Neural cell (in vitro differentiated cells): ENCODE data around the gene MSL2.

Source experiments
- CTCF ChIP-seq: fragments of 450-650 bp; IDR thresholded peaks from 2 replicates; pipeline ENCODE4 v1.5.1; 2014; ENCODE audit warnings: antibody characterized with exemption, mild to moderate bottlenecking, moderate library complexity; ENCODE audit not compliant: poor library complexity, severe bottlenecking
- EP300 ChIP-seq: fragments of 450-650 bp; conservative IDR thresholded peaks from 2 replicates; pipeline ENCODE4 v1.6.1; 2014; ENCODE audit warnings: antibody characterized with exemption, mild to moderate bottlenecking, moderate library complexity; ENCODE audit not compliant: poor library complexity, severe bottlenecking
- EZH2 ChIP-seq: fragments of 200-600, 300-800 bp; shearing (Covaris generic), sonication (generic); IDR thresholded peaks from 2 replicates; pipeline ENCODE4 v1.6.1; 2014; ENCODE audit warnings: antibody characterized with exemption, low read length, borderline replicate concordance, mild to moderate bottlenecking; ENCODE audit not compliant: insufficient read depth, poor library complexity, severe bottlenecking
- MXI1 ChIP-seq: fragments of 450-650 bp; conservative IDR thresholded peaks from 2 replicates; pipeline ENCODE4 v1.6.1; 2014; ENCODE audit warnings: antibody characterized with exemption, mild to moderate bottlenecking; ENCODE audit not compliant: poor library complexity, severe bottlenecking
- POLR2AphosphoS5 ChIP-seq: IDR thresholded peaks from 2 replicates; pipeline ENCODE4 v1.6.1; 2012
- RAD21 ChIP-seq: fragments of 450-650 bp; conservative IDR thresholded peaks from 2 replicates; pipeline ENCODE4 v1.6.1; 2014; ENCODE audit warnings: antibody characterized with exemption, mild to moderate bottlenecking, moderate library complexity
- REST ChIP-seq: IDR thresholded peaks from 2 replicates; pipeline ENCODE4 v1.6.1; 2012; ENCODE audit warnings: borderline replicate concordance
- SMC3 ChIP-seq: fragments of 450-650 bp; conservative IDR thresholded peaks from 2 replicates; pipeline ENCODE4 v1.6.1; 2014; ENCODE audit warnings: antibody characterized with exemption, mild to moderate bottlenecking, moderate library complexity; ENCODE audit not compliant: poor library complexity
- TAF1 ChIP-seq: IDR thresholded peaks from 2 replicates; pipeline ENCODE4 v1.6.1; 2012; ENCODE audit warnings: low read depth

- TF ChIP-seq POLR2AphosphoS5, result no peak
- TF ChIP-seq CTCF, result no peak
- no peak for TF ChIP-seq EP300
- no peak for TF ChIP-seq RAD21
- no peak for TF ChIP-seq REST
- TF ChIP-seq TAF1, result no peak
- TF ChIP-seq EZH2, result no peak
- TF ChIP-seq MXI1, result no peak
- no peak for TF ChIP-seq SMC3
Observed at GRCh38 chr3:136152963-136153362, 43.2 kb downstream of the MSL2 start.
